CD4-positive, alpha-beta T cell treated with Interleukin-6 at 100 ng/mL for 8 hours (primary cell): ENCODE results near the gene AIFM3.
A peak's percentile ranks its signal among the peaks of the same experiment; 100 is the strongest.
"Not testable (repeated sequence)": the region's sequence is repeated elsewhere in the genome, so short reads cannot be mapped to it uniquely, and the experiment has no call there.

ENCODE experiments used
- DNase-seq: peaks from one replicate; pipeline ENCODE4 v3.0.0-alpha.2; 2020; ENCODE audit warnings: mixed read lengths, low spot score

Gene AIFM3

DNA sequence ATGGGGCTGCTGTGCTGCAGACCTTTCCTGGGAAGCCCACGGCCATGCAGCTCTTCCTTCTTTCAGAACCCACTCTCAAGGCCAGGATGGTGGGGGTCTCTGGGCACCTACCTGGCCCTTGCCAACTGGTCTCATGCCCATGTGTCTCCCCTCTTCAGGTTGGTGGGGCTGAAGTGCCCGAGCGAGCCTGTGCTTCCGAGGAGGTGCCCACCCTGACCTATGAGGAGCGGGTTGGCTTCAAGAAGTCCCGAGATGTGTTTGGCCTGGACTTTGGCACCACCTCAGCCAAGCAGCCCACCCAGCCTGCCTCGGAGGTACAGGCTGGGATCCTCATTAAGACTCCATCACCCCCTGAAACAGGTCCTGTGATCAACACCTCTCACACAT lies 25.0 kb downstream of the AIFM3 start:
- no peak for DNase-seq

DNA sequence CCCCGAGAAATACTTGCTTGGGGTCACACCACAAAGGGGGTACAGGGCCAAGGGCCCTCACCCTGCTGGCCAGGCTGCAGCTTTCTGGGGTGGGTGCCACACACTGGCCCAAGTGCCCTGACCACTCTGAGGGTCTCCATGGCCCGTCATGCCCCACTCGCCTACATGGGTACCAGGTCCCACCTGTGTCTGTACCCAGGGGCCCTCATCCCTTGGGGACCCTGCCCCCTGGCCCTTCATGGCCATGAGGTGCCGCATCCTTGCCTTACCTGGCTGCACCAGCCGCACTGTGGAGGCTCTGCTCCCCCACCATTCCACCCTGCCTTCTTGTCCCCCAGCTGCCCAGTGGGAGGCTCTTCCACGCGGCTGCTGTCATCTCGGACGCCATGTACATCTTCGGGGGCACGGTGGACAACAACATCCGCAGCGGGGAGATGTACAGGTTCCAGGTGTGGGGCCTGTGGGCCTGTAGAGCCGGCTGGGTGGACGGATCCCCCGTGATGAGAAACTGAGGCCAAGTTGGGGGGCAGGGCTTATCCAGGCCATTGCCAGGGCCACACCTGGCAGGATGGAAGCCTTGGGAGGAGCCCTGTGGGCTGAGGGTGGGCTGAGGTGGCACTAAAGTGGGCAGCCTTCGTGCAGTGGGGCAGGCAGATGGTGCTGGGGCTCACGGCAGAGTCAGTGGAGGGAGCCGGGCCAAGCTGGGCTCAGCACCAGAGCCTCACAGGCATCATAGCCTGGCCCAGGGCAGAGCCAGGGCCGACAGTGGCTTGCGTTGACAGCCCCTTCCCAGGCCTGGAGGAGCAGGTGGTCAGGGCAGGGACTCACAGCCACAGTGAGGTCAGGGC lies 25.6 kb downstream of the AIFM3 start:
- DNase-seq: no peak

DNA sequence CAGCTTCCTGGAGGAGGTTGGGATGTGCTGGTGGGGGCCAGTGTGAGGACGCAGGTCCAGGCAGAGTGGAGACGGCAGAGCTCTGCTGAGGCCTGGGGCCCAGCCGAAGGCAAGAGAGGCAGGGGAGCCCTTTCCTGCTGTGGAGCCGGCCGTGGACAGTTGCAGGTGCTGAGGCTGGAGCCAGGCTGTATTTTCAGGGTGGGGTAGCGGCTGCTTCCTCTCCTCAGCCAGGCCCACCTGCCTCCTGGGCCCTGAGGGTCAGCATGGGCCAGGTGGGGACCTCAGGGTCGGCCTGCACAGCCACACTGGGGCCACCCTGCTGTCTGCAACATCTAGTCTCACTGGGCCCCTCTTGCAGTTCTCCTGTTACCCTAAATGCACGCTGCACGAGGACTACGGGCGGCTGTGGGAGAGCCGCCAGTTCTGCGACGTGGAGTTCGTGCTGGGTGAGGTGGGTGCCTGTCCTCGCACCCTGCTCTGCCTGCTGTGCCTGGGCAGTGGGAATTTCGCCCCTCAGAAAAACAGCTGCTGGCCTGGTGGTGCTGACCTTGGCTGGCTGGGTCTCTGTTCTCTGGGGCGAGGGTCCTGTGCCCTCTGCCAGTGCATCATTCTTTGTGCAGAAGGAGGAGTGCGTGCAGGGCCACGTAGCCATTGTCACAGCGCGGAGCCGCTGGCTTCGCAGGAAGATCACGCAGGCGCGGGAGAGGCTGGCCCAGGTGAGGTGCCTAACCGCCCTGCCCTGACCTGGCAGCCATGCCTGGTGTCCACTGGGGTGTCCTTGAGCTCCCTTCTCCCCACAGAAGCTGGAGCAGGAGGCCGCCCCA lies 26.5 kb downstream of the AIFM3 start:
- DNase-seq: no peak

DNA sequence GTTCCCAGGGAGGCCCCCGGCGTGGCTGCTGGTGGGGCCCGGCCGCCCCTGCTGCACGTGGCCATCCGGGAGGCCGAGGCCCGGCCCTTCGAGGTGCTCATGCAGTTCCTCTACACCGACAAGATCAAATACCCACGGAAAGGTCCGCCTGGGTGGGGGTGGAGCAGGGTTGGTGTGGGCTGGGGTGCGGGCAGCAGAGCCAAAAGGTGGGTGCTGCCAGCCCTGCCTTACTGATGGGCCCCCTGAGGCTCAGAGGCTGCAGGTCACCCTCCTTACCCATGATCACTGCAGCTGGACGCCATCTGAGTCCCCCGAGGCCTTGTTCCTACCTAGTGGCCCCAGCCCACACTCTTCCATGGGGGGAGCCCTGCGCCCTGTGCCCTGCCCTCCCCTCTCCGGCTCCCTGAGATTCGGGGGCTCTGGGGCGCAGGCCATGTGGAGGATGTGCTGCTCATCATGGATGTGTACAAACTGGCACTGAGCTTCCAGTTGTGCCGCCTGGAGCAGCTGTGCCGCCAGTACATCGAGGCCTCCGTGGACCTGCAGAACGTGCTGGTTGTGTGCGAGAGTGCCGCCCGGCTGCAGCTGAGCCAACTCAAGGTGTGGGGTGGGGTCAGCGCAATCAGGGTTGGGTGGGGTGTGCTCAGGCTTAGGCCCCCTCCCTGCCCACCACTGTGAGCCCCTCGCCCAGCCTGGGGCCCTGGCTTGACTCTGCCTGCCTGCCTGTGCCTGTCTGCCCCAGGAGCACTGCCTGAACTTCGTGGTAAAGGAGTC lies 27.3 kb downstream of the AIFM3 start:
- no peak for DNase-seq

DNA sequence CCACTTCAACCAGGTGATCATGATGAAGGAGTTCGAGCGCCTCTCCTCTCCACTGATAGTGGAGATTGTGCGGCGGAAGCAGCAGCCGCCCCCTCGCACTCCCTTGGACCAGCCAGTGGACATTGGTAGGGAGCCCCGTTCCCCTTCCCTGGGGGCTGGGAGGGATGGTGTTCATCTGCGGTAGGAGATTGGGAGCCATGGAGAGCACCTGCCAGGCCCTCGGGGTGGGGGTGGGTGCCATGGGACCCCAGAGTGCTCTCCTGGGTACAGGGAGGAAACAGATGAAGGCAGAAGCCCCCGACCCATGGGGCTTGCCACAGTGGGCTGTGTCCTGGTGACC lies 27.8 kb downstream of the AIFM3 start:
- DNase-seq: no peak

DNA sequence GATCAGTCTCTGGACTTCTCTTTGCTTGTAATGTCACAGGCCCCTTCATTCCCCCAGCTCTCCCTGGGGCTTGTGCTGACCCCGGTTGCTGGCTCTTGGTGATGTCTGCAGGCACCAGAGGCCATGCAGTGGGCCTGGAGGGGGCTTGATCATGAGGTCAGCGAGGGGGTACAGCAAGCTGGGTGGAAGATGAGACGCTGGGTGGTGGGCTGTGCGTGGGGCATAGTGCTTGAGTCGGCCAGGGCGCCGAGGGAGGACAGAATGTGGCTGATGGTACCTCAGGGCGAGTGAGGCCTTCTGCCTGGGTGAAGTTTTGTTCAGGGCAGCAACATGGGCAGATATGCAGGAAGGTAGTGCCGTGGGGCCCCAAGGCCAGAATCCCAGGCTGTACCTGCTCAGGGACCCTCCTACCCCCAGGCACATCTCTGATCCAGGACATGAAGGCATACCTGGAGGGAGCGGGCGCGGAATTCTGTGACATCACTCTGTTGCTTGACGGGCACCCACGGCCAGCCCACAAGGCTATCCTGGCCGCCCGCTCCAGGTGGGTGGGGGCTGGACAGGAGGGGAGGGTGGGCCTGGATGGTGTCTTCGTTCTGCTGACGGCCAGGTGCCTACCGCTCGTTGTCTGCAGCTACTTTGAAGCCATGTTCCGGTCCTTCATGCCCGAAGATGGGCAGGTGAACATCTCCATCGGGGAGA lies 28.4 kb downstream of the AIFM3 start:
- DNase-seq: no peak

DNA sequence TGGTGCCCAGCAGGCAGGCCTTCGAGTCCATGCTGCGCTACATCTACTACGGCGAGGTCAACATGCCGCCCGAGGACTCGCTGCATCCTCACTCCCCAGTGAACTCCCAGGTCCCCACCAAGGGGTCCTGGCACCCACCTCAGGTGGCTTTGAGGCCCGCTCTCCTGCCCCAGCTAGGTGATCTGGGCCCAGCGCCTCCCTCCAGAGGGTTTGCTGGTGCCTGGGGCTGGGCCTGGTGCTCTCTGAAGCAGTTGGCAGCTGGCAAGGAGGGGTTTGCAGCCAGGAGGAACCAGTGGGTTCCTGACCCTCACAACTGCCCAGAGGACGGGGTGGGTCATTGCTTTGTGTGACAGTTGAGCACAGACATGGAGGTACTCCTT lies 29.0 kb downstream of the AIFM3 start:
- DNase-seq: no peak

DNA sequence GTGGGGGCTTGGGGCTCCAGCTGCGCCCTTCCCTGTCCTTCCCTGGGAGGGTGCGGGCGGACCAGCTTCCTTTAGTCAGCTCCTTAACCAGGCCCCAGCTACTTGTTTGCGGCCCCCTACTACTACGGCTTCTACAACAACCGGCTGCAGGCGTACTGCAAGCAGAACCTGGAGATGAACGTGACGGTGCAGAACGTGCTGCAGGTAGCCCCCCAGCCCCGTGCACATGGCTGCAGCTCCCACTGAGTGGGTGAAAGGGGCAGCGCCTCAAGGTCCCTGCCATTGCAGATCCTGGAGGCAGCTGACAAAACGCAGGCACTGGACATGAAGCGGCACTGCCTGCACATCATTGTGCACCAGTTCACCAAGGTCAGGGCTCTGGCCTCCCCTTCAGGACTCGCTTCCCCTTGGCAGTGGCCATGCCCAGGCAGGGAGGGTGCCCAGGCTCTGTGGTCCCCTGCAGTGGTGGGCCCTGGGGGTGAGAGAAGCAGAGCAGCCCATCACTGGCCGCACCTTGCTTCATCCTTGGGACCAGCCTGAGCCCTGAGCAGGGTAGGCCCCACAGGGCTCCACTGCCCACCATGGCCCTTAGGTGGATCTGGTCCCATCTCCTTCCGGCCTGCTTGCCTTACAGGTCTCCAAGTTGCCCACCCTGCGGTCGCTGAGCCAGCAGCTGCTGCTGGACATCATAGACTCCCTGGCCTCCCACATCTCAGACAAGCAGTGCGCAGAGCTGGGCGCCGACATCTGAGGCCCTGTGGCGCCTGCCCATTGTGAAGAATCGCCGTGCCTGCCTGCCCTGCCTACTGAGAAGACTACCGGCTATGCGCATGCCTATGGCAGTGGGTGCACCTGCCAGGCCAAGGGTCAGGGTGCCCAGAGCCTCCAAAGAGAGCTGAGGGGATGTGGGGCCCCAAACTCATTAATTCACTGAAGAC lies 29.8 kb downstream of the AIFM3 start:
- DNase-seq: no peak

DNA sequence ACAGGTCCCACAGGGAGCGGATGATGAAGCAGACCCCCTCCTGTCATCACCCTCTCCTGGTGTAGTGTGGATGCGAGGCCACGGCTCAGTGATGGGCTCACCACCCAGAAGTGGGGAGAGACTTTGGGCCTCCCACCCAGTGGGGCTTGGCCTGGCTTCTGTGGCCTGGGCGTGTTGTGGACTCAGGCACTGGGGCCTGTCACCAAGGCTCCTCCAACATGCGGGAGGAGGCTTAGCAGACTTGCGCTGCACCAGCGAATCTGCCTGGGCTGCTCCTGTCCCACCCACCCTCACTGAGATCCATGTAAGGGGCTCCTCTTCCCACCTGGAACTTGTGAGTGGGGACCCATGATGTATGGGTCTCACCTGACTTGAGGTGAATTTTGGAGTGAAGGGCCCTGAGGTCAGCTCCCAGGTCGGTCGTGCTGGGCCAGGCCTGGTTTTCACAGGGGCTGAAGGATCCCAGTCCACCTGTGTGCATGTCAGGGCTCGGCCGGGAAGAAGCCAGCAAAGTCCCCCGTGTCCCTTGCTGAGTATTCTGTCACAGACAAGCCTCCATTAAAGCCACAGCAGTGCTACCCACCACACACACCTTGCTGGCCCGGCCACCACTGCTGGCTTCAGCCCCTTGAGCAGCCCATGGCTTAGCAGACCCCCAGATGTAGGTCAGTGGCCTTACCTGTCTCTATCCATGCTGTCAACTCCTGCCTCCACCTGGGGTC lies 30.6 kb downstream of the AIFM3 start:
- DNase-seq: no peak

DNA sequence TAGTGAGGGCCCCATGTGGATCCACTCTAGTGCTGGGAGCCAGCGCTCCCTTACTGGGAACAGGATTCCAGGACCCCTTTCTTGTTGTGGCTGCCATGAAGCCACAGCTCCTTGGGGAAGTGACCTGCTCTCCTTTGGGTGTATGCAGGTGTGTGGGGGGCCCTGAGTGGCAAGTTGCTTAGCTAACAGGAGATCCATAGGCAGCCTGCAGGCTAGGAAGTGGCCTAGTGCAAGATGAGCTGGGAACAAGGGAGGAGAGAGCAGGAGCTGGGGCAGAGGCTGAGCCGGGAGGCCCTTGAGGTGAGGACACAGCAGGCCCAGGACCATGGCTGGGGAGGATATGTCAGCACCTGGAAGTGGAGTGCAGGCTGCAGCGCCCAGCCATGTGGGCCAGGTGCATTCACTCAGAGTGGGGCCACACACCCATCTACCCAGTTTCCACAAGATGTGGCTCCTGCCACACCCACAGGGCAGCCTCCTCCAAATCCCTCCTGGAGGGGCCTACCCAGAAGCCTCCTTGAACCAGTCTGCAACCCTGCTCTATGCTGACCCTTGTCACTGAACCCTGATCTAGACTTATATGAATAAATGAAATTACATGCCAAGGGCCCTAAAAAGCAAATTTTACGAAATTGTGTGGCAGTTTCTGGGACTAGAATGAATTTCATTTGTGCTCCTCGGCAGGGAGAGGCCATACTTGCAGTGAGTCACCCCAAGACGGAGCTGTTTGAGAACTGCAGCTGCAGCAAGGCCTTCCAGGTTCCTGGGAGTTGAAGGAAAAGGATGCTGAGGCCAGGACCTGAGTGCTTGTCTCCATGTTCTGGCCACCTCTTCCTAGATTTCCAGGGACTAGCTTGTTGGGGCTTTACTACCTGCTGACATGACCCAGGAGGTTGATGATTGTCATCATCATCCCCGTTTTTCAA lies 31.6 kb downstream of the AIFM3 start:
- DNase-seq: no peak

DNA sequence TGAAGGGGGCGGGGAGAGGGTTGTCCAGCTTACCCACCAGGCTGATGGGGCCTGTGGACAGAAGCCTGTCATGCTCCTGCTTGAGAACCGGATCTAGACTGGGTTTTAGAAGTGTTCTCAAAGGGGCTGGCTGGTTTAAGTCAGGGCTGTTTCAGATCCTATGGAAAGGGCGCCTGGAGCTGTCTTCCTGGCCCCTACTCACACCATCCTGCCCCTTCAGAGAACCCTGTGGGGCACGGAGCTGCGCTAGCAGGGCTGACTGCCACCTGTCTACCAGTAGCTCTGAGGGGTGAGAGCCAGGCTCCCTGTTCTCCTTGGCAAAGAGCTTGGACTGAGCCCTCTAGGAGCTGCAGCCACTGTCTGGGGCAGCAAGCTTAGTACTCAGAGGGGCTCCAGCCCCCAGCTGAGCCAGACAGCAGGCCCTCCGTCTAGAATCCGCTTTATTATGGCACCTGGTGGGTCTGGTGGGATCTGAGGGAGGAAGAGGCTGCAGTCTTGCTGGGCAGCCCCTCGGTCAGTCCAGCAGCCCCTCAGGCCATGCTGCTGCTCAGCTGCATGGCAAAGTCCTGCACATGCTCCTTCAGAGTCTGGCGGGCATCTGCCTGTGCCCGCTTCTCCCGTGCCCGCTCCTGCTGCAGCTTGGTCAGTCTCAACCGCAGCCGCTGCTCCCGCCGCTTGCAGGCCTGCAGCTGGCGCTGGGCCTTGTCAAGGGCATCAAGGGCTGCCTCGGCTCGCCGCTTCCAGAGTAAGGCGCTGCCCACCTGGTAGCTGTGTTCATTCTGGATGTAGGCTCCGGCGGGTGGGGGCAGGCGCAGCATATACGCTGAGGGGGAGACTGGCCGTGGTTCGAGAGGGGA lies 32.5 kb downstream of the AIFM3 start:
- DNase-seq: no peak

DNA sequence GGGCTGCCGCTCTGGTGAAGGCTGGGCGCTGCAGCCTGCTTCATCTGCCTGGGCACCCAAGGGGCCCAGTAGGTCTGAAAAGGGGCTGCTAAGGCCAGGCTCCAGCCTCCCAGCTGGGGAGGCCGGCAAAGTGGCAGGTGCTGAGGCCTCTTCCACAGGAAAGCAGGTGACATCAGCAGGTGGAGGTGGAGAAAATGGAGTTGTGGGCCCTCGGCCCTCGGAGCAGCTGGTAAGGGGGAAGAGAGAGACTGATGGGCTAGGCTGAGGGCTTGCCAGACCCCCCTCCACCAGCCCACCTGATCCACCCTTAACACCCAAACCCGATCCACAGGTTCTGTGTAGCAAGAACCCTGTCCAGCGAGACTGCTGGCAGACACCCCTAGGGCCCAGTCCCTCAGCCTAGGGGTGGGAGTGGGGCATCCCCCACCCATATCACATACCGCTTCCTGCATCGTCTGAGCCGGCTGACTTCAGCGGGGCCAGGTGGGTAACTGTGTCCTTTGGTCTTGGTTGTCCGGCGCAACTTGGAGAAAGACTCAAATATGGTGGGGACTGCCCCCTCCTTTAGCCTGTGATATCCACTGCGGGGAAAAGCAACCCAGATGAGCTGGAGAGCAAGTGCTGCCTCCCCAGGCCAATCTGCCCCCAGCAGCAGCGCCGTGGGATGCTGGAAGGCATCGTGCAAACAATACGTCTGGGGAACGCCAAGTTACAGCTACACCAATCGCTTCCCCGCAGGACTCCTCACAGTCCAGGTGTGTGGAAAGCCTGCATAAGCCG lies 33.3 kb downstream of the AIFM3 start:
- DNase-seq: no peak

DNA sequence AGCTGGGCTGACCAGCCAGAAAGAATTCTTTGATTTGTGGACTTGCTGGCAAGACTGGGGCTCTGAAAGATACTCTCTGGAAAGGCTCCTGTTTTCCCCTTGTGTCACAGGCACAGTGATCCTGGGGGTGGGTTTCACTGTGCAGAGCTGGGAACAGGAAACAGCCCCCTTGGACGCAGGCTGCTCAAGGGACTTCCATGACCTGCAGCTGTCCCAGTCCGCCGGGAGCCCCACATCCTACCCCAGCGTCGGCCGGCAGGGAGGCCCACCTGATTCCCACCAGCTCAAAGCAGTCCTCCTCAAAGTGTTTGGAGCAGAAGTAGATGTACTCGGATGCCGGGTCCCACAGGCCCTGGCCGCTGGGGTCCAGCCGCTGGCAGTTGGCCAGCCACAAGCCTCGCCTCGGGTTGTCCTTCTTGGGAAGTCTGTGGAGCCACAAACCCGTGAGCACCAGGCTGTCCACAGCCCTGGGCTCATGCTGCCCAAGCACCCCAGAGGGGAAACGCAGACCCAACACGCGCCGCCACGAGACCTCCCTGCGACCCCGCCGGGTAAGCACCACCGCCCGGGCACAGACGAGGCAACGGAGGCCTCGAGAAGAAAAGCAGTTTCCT lies 34.0 kb downstream of the AIFM3 start:
- no peak for DNase-seq

DNA sequence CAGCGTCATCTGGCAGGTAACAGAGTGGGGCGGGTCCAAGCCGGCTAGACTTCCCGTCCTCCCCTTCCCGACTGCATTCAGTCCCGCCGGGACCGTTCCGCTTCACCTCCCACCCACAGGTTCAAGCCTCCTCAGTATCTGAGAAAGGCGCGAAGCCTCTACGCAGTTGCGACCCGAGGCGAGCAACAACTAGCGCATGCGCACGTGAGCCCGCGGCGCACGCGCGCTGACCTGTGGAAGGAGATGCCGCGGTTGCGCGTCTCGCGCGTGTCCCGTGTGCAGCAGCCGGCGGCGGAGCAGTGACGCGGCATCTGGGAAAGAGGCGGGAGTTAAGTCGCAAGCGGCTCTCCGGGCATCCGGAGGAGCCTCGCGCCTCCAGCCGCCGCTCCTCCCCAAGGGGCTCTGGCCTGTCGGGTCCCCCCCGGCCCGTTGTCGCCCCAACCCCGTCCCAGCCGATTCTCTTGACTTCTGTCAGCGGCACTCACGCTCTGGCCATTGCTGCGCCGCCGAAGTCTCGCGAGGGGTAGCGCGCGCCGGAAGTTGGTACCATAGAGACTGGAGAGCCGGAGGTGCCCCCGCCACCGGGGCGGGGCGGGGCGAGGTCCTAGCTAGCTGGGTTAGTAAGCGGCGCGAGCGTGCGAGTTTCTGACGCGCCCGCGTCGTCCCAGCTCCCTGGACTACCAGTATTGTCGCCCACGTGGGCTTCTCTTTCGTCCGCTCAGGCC lies 34.7 kb downstream of the AIFM3 start, which contains the start of gene THAP7:
THAP7 (minus strand) TSS at position 518 of the 725 bp plus-strand sequence; CDS start at position 311, 207 bp downstream.
- DNase-seq: peak; percentile 95

DNA sequence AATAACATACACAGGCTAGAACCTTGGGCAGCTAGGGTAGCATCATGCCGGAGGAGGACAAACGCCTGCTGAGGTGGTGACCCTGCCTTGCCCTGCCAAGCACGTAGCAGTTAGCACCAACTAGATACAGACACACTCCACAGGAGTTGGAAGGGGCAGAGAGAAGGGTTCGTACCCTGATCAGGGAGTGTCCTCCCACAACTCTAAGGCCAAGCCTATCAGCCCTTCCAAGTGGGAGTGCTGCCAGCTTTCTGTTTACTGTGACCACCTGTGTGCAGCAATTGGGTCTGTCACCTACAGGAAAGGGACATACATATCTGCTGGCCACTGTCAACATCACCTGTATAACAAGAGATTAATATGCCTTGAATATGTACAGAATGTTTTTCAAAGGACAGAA lies 36.7 kb downstream of the AIFM3 start:
- no peak for DNase-seq

DNA sequence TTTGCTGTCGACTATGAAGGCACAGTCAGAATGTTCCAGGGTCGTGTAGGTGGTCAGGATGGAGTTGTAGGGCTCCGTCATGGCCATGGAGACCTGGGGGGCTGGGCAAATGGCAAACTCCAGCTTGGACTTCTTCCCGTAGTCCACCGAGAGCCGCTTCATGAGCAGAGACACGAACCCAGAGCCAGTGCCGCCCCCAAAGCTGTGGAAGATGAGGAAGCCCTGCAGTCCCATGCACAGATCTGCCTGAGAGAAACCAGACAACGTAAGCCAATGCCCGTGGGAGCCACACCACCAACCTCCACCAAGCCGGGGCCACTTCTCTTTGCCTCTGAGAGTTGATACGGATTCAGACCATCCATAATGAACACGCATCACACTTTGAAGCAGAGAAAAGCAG lies 42.2 kb downstream of the AIFM3 start:
- not testable (repeated sequence) for DNase-seq
